SHP77 (cell line): ENCODE data around the gene USH1G.
"Not testable (repeated sequence)": the region's sequence is repeated elsewhere in the genome, so short reads cannot be mapped to it uniquely, and the experiment has no call there.

ENCODE experiments used
- DNase-seq, 2 experiments: peaks; one replicate each; lab custom pipeline; 2025; lab: John Stamatoyannopoulos, UW

USH1G gene

GRCh38 chr17:74930535-74931036, 7.5 kb upstream of the USH1G start:
- no peak for DNase-seq

- DNase-seq = no peak
Measured at GRCh38 chr17:74928786-74929185, 5.7 kb upstream of the USH1G start.

- no peak for DNase-seq
Measured at GRCh38 chr17:74925242-74925641, 2.2 kb upstream of the USH1G start.

- no peak for DNase-seq
Measured at GRCh38 chr17:74924250-74924948, 1.3 kb upstream of the USH1G start, which contains the start of gene OTOP2. OTOP2 (plus strand) TSS chr17:74924273; CDS start chr17:74924633, 360 bp downstream.

GRCh38 chr17:74923538-74924249, 639 bp upstream of the USH1G start:
- peak; percentile 9 to 57 for DNase-seq

GRCh38 chr17:74922172-74922571, 883 bp downstream of the USH1G start:
- no peak for DNase-seq

- no peak for DNase-seq
Measured at GRCh38 chr17:74921769-74922168, 1.3 kb downstream of the USH1G start.

GRCh38 chr17:74921026-74921681, 1.9 kb downstream of the USH1G start:
- DNase-seq = no peak

- no peak for DNase-seq
Measured at GRCh38 chr17:74920642-74921025, 2.4 kb downstream of the USH1G start.

GRCh38 chr17:74920306-74920620, 2.8 kb downstream of the USH1G start:
- DNase-seq = no peak

GRCh38 chr17:74919440-74920305, 3.4 kb downstream of the USH1G start:
- DNase-seq = peak in 1 of 2 experiments; percentile 9

- DNase-seq = no peak
Measured at GRCh38 chr17:74918906-74919305, 4.1 kb downstream of the USH1G start.

- no peak for DNase-seq
Measured at GRCh38 chr17:74917430-74917829, 5.6 kb downstream of the USH1G start.

GRCh38 chr17:74916851-74917199, 6.2 kb downstream of the USH1G start:
- DNase-seq = no peak

GRCh38 chr17:74916136-74916850, 6.8 kb downstream of the USH1G start:
- DNase-seq = no peak

GRCh38 chr17:74911423-74911822, 11.6 kb downstream of the USH1G start:
- not testable (repeated sequence) for DNase-seq

- not testable (repeated sequence) for DNase-seq
Measured at GRCh38 chr17:74909097-74909496, 14.0 kb downstream of the USH1G start.

GRCh38 chr17:74907012-74907411, 16.0 kb downstream of the USH1G start:
- no peak for DNase-seq

GRCh38 chr17:74906214-74906793, 16.8 kb downstream of the USH1G start:
- DNase-seq = not testable (repeated sequence)

GRCh38 chr17:74904687-74905409, 18.2 kb downstream of the USH1G start:
- DNase-seq = no peak
